Panc1 (cell line): ENCODE measurements around the gene NCOA5. TPM values are rescaled to one million over a fixed set of nuclear protein-coding genes. Genes with fewer than 3 reads are reported as not detected.

Experiments used
- ATAC-seq: fragments of 200-7000 bp; cut with Tn5 transposase; 2 replicates; pipeline ENCODE4 v1.9.1; 2020; ENCODE audit warnings: mild to moderate bottlenecking, moderate library complexity
- BruUV-seq: library from RNA; stranded (reverse); fragments of 400-500 nt; replicated peaks from 2 replicates; lab custom pipeline; 2021; lab: Mats Ljungman, UMichigan
- CTCF ChIA-PET: fragments of 300-600 bp; sonication (Branson Sonifier 250); formaldehyde crosslinking; loops from one replicate; lab custom pipeline; 2022; ENCODE audit warnings: antibody characterized with exemption; lab: Charles Lee
- POLR2A ChIA-PET: fragments of 300-600 bp; sonication (Branson Sonifier 250); formaldehyde crosslinking; loops from one replicate; lab custom pipeline; 2022; ENCODE audit warnings: antibody characterized with exemption; lab: Charles Lee
- DNase-seq: peaks from one replicate; pipeline ENCODE4 v3.0.0-alpha.2; 2010; ENCODE audit warnings: low read depth, low spot score
- H3K27ac ChIP-seq: 2 replicates; pipeline ENCODE4 v1.5.1; 2011; ENCODE audit warnings: mild to moderate bottlenecking, low read length, inconsistent platforms
- H3K27me3 ChIP-seq: fragments of 200-500 bp; sonication (Bioruptor generic); 2 replicates; pipeline ENCODE4 v1.6.0; 2014; ENCODE audit warnings: low read length, inconsistent platforms; ENCODE audit not compliant: control insufficient read depth, insufficient read depth
- H3K36me3 ChIP-seq: fragments of 200-500 bp; sonication (Bioruptor generic); 2 replicates; pipeline ENCODE4 v1.5.1; 2014; ENCODE audit warnings: inconsistent platforms, mild to moderate bottlenecking, low read length, moderate library complexity; ENCODE audit not compliant: control insufficient read depth, insufficient read depth
- H3K4me1 ChIP-seq: 2 replicates; pipeline ENCODE4 v1.5.1; 2011; ENCODE audit warnings: inconsistent platforms, mild to moderate bottlenecking, low read length, moderate library complexity; ENCODE audit not compliant: control insufficient read depth, insufficient read depth
- H3K4me3 ChIP-seq, 2 experiments: 2 replicates each; pipeline ENCODE4 v1.5.1; 2011 to 2012; ENCODE audit warnings: low read depth in 2 of 2, low read length in 2 of 2, mild to moderate bottlenecking in 2 of 2, inconsistent platforms in 1 of 2, moderate library complexity in 1 of 2
- H3K9me3 ChIP-seq: fragments of 200-500 bp; sonication (Bioruptor generic); 2 replicates; pipeline ENCODE4 v1.5.1; 2014; ENCODE audit warnings: low read depth, mild to moderate bottlenecking, inconsistent platforms, low read length, moderate library complexity; ENCODE audit not compliant: control insufficient read depth, insufficient read depth
- POLR2AphosphoS5 ChIP-seq: IDR thresholded peaks from 2 replicates; pipeline ENCODE4 v1.6.1; 2012; ENCODE audit warnings: mild to moderate bottlenecking, low read depth, low read length, moderate library complexity
- SIN3A ChIP-seq: IDR thresholded peaks from 2 replicates; pipeline ENCODE4 v1.6.1; 2012; ENCODE audit warnings: low read depth, mild to moderate bottlenecking, low read length, moderate library complexity, borderline replicate concordance; ENCODE audit not compliant: insufficient read depth
- TCF7L2 ChIP-seq: IDR thresholded peaks from 2 replicates; pipeline ENCODE4 v1.6.1; 2011; ENCODE audit warnings: mild to moderate bottlenecking, low read depth, low read length, inconsistent platforms
- in situ Hi-C: cut with HindIII; loops from 2 replicates; pipeline ENCODE4 v1.10.0; 2016; ENCODE audit warnings: low sequenced_read_pairs, low pct_unique_long_range_greater_than_20kb
- intact Hi-C: fragments of 100-400 bp; cut with micrococcal nuclease; formaldehyde crosslinking; loops from one replicate; pipeline ENCODE4 v1.10.0; 2022; ENCODE audit not compliant: unreplicated experiment
- total RNA-seq: library from RNA; stranded (reverse); gene quantifications from one replicate; pipeline ENCODE4 v1.2.1, GENCODE V29; 2021; ENCODE audit not compliant: unreplicated experiment
- TF ChIP-seq, protein P1 (sequence below): fragments of 450-650 bp; IDR thresholded peaks from 2 replicates; pipeline ENCODE4 v1.5.1; 2017; ENCODE audit warnings: mild to moderate bottlenecking
- TF ChIP-seq, protein P2 (sequence below), 2 experiments: IDR thresholded peaks; 2 replicates each; pipeline ENCODE4 v1.6.1; 2011 to 2012; ENCODE audit warnings: low read depth in 2 of 2, control low read depth in 1 of 2, low read length in 1 of 2, mild to moderate bottlenecking in 1 of 2, moderate library complexity in 1 of 2; ENCODE audit not compliant: insufficient read depth in 1 of 2

Gene NCOA5
- total RNA-seq, 1 experiment from 2014 or later = 30.6 TPM

DNA sequence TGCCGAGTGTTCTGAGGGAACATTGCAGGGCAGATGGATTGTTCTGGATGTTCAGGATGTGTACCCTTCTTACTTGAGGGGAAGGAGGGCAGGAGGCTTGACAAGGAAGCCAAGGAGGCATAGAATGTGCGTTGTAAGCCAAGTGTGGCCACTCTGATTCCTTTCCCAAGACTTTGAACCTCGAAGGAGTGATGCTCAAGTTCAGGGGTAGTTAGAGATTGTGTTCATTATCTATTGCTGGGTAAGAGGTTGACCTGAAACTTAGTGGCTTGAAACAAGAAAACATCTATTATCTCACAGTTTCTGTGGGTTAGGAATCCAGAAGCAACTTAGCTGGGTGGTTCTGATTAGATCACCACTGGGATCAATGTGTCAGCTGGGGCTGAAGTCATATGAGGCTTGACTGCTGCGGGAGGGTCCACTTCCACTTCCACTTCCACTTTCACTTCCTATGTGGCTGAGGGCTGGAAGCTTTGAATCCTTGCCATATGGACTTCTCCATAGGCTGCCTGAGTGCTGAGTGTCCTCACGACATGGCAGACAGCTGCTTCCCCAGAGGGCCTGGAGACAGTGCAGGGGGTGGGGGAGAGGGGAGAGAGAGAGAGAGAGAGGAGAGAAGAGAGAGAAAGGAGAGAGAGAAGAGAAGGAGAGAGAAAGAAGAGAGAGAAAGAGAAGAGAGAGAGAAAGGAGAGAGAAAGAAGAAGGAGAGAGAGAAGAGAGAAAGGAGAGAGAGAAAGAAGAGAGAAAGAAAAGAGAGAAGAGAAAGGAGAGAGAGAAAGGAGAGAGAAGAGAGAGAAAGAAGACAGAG, 21.5 kb upstream of the NCOA5 start:
- H3K36me3 ChIP-seq = no peaks in the 10 kb centered on the region
- ChIA-PET CTCF (no interaction called here), POLR2A (no interaction called here)
- intact Hi-C loops (no loop called here), in situ Hi-C loops (no loop called here)
- TF ChIP-seq TCF7L2 (no peak), SIN3A (no peak), POLR2AphosphoS5 (no peak)
- TF ChIP-seq, protein P1, sequence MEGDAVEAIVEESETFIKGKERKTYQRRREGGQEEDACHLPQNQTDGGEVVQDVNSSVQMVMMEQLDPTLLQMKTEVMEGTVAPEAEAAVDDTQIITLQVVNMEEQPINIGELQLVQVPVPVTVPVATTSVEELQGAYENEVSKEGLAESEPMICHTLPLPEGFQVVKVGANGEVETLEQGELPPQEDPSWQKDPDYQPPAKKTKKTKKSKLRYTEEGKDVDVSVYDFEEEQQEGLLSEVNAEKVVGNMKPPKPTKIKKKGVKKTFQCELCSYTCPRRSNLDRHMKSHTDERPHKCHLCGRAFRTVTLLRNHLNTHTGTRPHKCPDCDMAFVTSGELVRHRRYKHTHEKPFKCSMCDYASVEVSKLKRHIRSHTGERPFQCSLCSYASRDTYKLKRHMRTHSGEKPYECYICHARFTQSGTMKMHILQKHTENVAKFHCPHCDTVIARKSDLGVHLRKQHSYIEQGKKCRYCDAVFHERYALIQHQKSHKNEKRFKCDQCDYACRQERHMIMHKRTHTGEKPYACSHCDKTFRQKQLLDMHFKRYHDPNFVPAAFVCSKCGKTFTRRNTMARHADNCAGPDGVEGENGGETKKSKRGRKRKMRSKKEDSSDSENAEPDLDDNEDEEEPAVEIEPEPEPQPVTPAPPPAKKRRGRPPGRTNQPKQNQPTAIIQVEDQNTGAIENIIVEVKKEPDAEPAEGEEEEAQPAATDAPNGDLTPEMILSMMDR = no peak
- TF ChIP-seq, protein P2, sequence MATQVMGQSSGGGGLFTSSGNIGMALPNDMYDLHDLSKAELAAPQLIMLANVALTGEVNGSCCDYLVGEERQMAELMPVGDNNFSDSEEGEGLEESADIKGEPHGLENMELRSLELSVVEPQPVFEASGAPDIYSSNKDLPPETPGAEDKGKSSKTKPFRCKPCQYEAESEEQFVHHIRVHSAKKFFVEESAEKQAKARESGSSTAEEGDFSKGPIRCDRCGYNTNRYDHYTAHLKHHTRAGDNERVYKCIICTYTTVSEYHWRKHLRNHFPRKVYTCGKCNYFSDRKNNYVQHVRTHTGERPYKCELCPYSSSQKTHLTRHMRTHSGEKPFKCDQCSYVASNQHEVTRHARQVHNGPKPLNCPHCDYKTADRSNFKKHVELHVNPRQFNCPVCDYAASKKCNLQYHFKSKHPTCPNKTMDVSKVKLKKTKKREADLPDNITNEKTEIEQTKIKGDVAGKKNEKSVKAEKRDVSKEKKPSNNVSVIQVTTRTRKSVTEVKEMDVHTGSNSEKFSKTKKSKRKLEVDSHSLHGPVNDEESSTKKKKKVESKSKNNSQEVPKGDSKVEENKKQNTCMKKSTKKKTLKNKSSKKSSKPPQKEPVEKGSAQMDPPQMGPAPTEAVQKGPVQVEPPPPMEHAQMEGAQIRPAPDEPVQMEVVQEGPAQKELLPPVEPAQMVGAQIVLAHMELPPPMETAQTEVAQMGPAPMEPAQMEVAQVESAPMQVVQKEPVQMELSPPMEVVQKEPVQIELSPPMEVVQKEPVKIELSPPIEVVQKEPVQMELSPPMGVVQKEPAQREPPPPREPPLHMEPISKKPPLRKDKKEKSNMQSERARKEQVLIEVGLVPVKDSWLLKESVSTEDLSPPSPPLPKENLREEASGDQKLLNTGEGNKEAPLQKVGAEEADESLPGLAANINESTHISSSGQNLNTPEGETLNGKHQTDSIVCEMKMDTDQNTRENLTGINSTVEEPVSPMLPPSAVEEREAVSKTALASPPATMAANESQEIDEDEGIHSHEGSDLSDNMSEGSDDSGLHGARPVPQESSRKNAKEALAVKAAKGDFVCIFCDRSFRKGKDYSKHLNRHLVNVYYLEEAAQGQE (IDR thresholded peaks at IDR 0.05; ENCODE audit: insufficient read depth in 1 of 2, low read depth in 2 of 2, low read length in 1 of 2) = no peak
- DNase-seq (no peak), ATAC-seq (no peak)
- BruUV-seq = no TSS peak
- H3K4me3 ChIP-seq = no peak overlapping the region
- no peaks in the 10 kb centered on the region for H3K9me3 ChIP-seq
- H3K27ac ChIP-seq = no peak overlapping the region
- peaks cover 21% of the 10 kb centered on the region for H3K27me3 ChIP-seq
- H3K4me1 ChIP-seq = no peaks in the 10 kb centered on the region

DNA sequence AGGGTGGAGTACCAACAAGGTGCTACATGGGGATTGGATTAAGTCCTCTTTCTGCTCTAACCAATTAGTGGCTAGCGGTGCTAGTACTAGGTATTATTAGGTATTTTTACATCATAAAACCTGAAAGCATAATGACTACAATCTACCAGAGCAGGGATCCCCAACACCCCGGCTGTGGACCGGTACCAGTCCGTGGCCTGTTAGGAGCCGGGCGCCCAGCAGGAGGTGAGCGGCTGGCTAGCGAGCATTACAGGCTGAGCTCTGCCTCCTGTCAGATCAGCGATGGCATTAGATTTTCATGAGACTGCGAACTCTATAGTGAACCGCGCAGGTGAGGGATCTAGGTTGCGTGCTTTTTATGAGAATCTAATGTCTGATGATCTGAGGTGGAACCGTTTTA, 19.2 kb upstream of the NCOA5 start:
- TF ChIP-seq SIN3A (no peak), POLR2AphosphoS5 (no peak), TCF7L2 (no peak)
- TF ChIP-seq, protein P1 = no peak
- TF ChIP-seq, protein P2 (IDR thresholded peaks at IDR 0.05; ENCODE audit: insufficient read depth in 1 of 2, low read depth in 2 of 2, low read length in 1 of 2) = no peak
- Histone ChIP-seq H3K4me1 (no peaks in the 10 kb centered on the region), H3K27ac (no peak overlapping the region), H3K4me3 (no peak overlapping the region), H3K36me3 (no peaks in the 10 kb centered on the region), H3K27me3 (peaks cover 26% of the 10 kb centered on the region), H3K9me3 (no peaks in the 10 kb centered on the region)
- ChIA-PET CTCF (no interaction called here), POLR2A (no interaction called here)
- no TSS peak for BruUV-seq
- in situ Hi-C loops (no loop called here), intact Hi-C loops (no loop called here)
- no peak for ATAC-seq
- DNase-seq = no peak
